GM18517 (cell line): ENCODE results near the gene PTPRD.
"Not testable (repeated sequence)": the region's sequence is repeated elsewhere in the genome, so short reads cannot be mapped to it uniquely, and the experiment has no call there.

ENCODE experiments used
- ATAC-seq: cut with Tn5 transposase; IDR thresholded peaks from one replicate; pipeline ENCODE4 v1.9.1; 2021; ENCODE audit warnings: mild to moderate bottlenecking, moderate library complexity; ENCODE audit not compliant: unreplicated experiment

PTPRD gene

GRCh38 chr9:10488937-10489336 is 123.9 kb downstream of the PTPRD start:
- ATAC-seq, result no peak

- no peak for ATAC-seq
Observed at GRCh38 chr9:10479172-10479571, 133.6 kb downstream of the PTPRD start.

- ATAC-seq, result not testable (repeated sequence)
Observed at GRCh38 chr9:10449201-10449617, 163.6 kb downstream of the PTPRD start.

GRCh38 chr9:10447036-10447435 is 165.8 kb downstream of the PTPRD start:
- no peak for ATAC-seq

GRCh38 chr9:10443868-10444204 is 169.0 kb downstream of the PTPRD start:
- ATAC-seq, result no peak

- ATAC-seq, result no peak
Observed at GRCh38 chr9:10443181-10443867, 169.5 kb downstream of the PTPRD start.

- no peak for ATAC-seq
Observed at GRCh38 chr9:10438955-10439354, 173.8 kb downstream of the PTPRD start.

GRCh38 chr9:10436756-10437155 is 176.0 kb downstream of the PTPRD start:
- no peak for ATAC-seq

GRCh38 chr9:10434412-10434811 is 178.4 kb downstream of the PTPRD start:
- ATAC-seq, result no peak

- ATAC-seq, result no peak
Observed at GRCh38 chr9:10411272-10411671, 201.5 kb downstream of the PTPRD start.

- no peak for ATAC-seq
Observed at GRCh38 chr9:10403283-10403682, 209.5 kb downstream of the PTPRD start.

- no peak for ATAC-seq
Observed at GRCh38 chr9:10396615-10397014, 216.2 kb downstream of the PTPRD start.

- no peak for ATAC-seq
Observed at GRCh38 chr9:10387282-10387681, 225.5 kb downstream of the PTPRD start.

GRCh38 chr9:10371824-10372223 is 241.0 kb downstream of the PTPRD start:
- ATAC-seq, result no peak

GRCh38 chr9:10366171-10366779 is 246.5 kb downstream of the PTPRD start:
- peak; percentile 90 for ATAC-seq

GRCh38 chr9:10354591-10354990 is 258.2 kb downstream of the PTPRD start:
- no peak for ATAC-seq

- not testable (repeated sequence) for ATAC-seq
Observed at GRCh38 chr9:10345621-10346020, 267.2 kb downstream of the PTPRD start.

- ATAC-seq, result no peak
Observed at GRCh38 chr9:10341057-10341456, 271.7 kb downstream of the PTPRD start.

GRCh38 chr9:10339152-10339551 is 273.6 kb downstream of the PTPRD start:
- ATAC-seq, result no peak

- no peak for ATAC-seq
Observed at GRCh38 chr9:10331157-10331556, 281.6 kb downstream of the PTPRD start.

GRCh38 chr9:10282084-10282483 is 330.7 kb downstream of the PTPRD start:
- no peak for ATAC-seq

GRCh38 chr9:10274988-10275387 is 337.8 kb downstream of the PTPRD start:
- ATAC-seq, result no peak

GRCh38 chr9:10274175-10274574 is 338.6 kb downstream of the PTPRD start:
- no peak for ATAC-seq
